ENCODE measurements around the gene RBBP8.

Gene RBBP8

GRCh38 chr18:22928339-22928738, 4.8 kb upstream of the RBBP8 start:
- H3K27ac ChIP-seq = no peak overlapping the region
- H3K4me3 ChIP-seq = no peak overlapping the region
- no peak for TF ChIP-seq CTCF (IDR thresholded peaks at IDR 0.05)
- no peak for DNase-seq (ENCODE audit: low spot score)

- peak; percentile 53 for TF ChIP-seq CTCF (IDR thresholded peaks at IDR 0.05)
- H3K4me3 ChIP-seq = no peak overlapping the region
- DNase-seq (ENCODE audit: low spot score) = no peak
- H3K27ac ChIP-seq = no peak overlapping the region
Observed at GRCh38 chr18:22930089-22930713, 2.9 kb upstream of the RBBP8 start.

- H3K4me3 ChIP-seq = peak overlapping the region; percentile 78
- no peak for TF ChIP-seq CTCF (IDR thresholded peaks at IDR 0.05)
- H3K27ac ChIP-seq = peak overlapping the region; percentile 95 to 97
- DNase-seq (ENCODE audit: low spot score) = no peak
Observed at GRCh38 chr18:22932885-22933205, 283 bp upstream of the RBBP8 start.

GRCh38 chr18:22933966-22934423, 867 bp downstream of the RBBP8 start:
- no peak for TF ChIP-seq CTCF (IDR thresholded peaks at IDR 0.05)
- no peak for DNase-seq (ENCODE audit: low spot score)
- Histone ChIP-seq H3K4me3 (peak overlapping the region; percentile 78), H3K27ac (peak overlapping the region; percentile 95 to 97)

GRCh38 chr18:22934789-22935188, 1.7 kb downstream of the RBBP8 start:
- DNase-seq (ENCODE audit: low spot score) = no peak
- no peak for TF ChIP-seq CTCF (IDR thresholded peaks at IDR 0.05)
- no peak overlapping the region for H3K4me3 ChIP-seq
- no peak overlapping the region for H3K27ac ChIP-seq

- no peak for DNase-seq (ENCODE audit: low spot score)
- no peak for TF ChIP-seq CTCF (IDR thresholded peaks at IDR 0.05)
- H3K4me3 ChIP-seq = no peak overlapping the region
- H3K27ac ChIP-seq = no peak overlapping the region
Observed at GRCh38 chr18:22935431-22935830, 2.3 kb downstream of the RBBP8 start.

- TF ChIP-seq CTCF (IDR thresholded peaks at IDR 0.05) = no peak
- no peak overlapping the region for H3K27ac ChIP-seq
- H3K4me3 ChIP-seq = no peak overlapping the region
- no peak for DNase-seq (ENCODE audit: low spot score)
Observed at GRCh38 chr18:22936515-22936914, 3.4 kb downstream of the RBBP8 start.
